ENCODE measurements around the gene DLGAP4.

GRCh38 chr20:36523341-36523740 lies 217.2 kb downstream of the DLGAP4 start:
- TF ChIP-seq CTCF (IDR thresholded peaks at IDR 0.05) (no peak), POLR2AphosphoS5 (IDR thresholded peaks at IDR 0.05) (no peak), POLR2A (IDR thresholded peaks at IDR 0.05) (no peak)

Data from breast epithelium (tissue), 3 donors.